Right lobe of liver (tissue), 4 donors: ENCODE measurements around the gene AK1.
A peak's percentile ranks its signal among the peaks of the same experiment; 100 is the strongest.

Source experiments
- POLR2A ChIP-seq: fragments of 450-650 bp; IDR thresholded peaks from one replicate; pipeline ENCODE4 v1.6.1; 2017; ENCODE audit warnings: antibody characterized with exemption, mild to moderate bottlenecking
- TF ChIP-seq, protein P1 (sequence below), 4 donors: fragments of 200-600 bp in 3 of 4; fragments of 450-650 bp in 1 of 4; IDR thresholded peaks; one replicate each; pipeline versions ENCODE4 v1.5.1 to v1.8.0; 2016 to 2022; ENCODE audit warnings: antibody characterized with exemption in 4 of 4, mild to moderate bottlenecking in 2 of 4
- donor health status: DM: no; HTN: no; CAD: no.
- donor health status: DM: no; HTN: no; CAD: no.
- donor health status: DM: no; HTN: yes; CAD: no.

- TF ChIP-seq, protein P1, sequence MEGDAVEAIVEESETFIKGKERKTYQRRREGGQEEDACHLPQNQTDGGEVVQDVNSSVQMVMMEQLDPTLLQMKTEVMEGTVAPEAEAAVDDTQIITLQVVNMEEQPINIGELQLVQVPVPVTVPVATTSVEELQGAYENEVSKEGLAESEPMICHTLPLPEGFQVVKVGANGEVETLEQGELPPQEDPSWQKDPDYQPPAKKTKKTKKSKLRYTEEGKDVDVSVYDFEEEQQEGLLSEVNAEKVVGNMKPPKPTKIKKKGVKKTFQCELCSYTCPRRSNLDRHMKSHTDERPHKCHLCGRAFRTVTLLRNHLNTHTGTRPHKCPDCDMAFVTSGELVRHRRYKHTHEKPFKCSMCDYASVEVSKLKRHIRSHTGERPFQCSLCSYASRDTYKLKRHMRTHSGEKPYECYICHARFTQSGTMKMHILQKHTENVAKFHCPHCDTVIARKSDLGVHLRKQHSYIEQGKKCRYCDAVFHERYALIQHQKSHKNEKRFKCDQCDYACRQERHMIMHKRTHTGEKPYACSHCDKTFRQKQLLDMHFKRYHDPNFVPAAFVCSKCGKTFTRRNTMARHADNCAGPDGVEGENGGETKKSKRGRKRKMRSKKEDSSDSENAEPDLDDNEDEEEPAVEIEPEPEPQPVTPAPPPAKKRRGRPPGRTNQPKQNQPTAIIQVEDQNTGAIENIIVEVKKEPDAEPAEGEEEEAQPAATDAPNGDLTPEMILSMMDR (IDR thresholded peaks at IDR 0.05): no peak
- TF ChIP-seq POLR2A: peak; percentile 48
Observed at GRCh38 chr9:127897193-127897692, 19.8 kb upstream of the AK1 start.
